ENCODE data around the gene TRERF1. TPM values are rescaled to one million over a fixed set of nuclear protein-coding genes. Genes with fewer than 3 reads are reported as not detected.

TRERF1 gene
- total and polyA plus RNA-seq, 2 experiments from 2014 or later, result 3.2 to 5.1 TPM

DNA sequence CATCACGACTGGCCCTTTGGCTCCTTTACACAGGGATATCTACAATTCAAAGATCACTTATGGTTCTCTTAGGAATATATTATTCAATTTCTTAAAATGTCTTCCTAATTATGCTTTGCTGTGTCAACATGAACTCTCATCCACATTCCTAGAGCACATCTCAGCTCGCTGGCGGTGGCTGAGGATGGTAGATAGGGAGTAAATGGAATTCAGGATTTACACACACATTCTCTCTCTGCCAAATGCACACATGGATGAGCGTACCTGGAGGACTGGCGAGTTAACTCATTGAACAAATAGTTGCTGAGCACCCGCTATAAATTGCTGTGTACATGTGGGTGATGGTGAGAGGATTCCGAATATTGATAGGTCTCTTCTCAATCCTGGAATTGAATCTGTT is 229.3 kb downstream of the TRERF1 start:
- Histone ChIP-seq H3K9me2 (replicated peaks; ENCODE audit: insufficient read depth) (no peaks in the 10 kb centered on the region), H3K79me2 (no peaks in the 10 kb centered on the region), H3K4me2 (no peak overlapping the region), H3K9me3 (ENCODE audit: low read depth) (no peaks in the 10 kb centered on the region), H4K20me1 (ENCODE audit: insufficient read depth, poor library complexity, severe bottlenecking) (no peaks in the 10 kb centered on the region), H3K27me3 (no peaks in the 10 kb centered on the region), H3K4me1 (ENCODE audit: insufficient read depth) (peaks cover 14% of the 10 kb centered on the region), H3K36me3 (replicated peaks; ENCODE audit: insufficient read depth, low read depth) (no peaks in the 10 kb centered on the region), H3K27ac (peak overlapping the region; percentile 74), H3K4me3 (no peak overlapping the region), H2AFZ (no peak overlapping the region)
- WGBS (ENCODE audit: low lambda C conversion rate, missing lambda C conversion rate), result 64% methylated on average over 7 of the region's 7 CpGs
- TF ChIP-seq EZH2phosphoT487 (IDR thresholded peaks at IDR 0.05; ENCODE audit: low read depth, severe bottlenecking, unreplicated experiment), result no peak
- no peak for TF ChIP-seq EZH2 (IDR thresholded peaks at IDR 0.05; ENCODE audit: borderline replicate concordance)
- TF ChIP-seq, protein P1, sequence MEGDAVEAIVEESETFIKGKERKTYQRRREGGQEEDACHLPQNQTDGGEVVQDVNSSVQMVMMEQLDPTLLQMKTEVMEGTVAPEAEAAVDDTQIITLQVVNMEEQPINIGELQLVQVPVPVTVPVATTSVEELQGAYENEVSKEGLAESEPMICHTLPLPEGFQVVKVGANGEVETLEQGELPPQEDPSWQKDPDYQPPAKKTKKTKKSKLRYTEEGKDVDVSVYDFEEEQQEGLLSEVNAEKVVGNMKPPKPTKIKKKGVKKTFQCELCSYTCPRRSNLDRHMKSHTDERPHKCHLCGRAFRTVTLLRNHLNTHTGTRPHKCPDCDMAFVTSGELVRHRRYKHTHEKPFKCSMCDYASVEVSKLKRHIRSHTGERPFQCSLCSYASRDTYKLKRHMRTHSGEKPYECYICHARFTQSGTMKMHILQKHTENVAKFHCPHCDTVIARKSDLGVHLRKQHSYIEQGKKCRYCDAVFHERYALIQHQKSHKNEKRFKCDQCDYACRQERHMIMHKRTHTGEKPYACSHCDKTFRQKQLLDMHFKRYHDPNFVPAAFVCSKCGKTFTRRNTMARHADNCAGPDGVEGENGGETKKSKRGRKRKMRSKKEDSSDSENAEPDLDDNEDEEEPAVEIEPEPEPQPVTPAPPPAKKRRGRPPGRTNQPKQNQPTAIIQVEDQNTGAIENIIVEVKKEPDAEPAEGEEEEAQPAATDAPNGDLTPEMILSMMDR (IDR thresholded peaks at IDR 0.05; ENCODE audit: poor library complexity), result no peak
- peak; percentile 51 for DNase-seq (ENCODE audit: low spot score)

DNA sequence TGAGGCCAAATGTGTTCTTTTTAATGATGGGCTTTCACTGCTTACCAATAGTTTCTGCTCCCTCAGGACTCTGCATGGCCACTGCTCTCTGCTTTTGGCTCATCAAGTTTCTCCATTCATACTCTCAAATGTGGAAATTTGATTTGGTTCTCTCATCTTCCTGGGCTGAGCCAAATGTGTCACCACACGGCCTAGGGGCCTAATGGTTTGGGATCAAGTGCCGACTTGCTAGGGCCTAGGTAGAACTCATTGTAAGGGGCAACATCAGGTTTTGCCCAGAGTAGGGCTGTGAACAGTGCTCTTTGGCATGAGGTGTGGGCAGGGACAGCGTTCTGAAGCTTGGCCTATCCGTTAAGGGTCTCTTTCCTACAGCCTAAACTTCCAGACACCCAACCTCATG is 230.2 kb downstream of the TRERF1 start:
- H3K79me2 ChIP-seq, result peaks cover 7% of the 10 kb centered on the region
- no peaks in the 10 kb centered on the region for H3K9me2 ChIP-seq (replicated peaks; ENCODE audit: insufficient read depth)
- H3K4me1 ChIP-seq (ENCODE audit: insufficient read depth), result peaks cover 11% of the 10 kb centered on the region
- no peaks in the 10 kb centered on the region for H3K36me3 ChIP-seq (replicated peaks; ENCODE audit: insufficient read depth, low read depth)
- H3K27ac ChIP-seq, result no peak overlapping the region
- DNase-seq (ENCODE audit: low spot score), result no peak
- no peak overlapping the region for H2AFZ ChIP-seq
- no peaks in the 10 kb centered on the region for H3K27me3 ChIP-seq
- H4K20me1 ChIP-seq (ENCODE audit: insufficient read depth, poor library complexity, severe bottlenecking), result no peaks in the 10 kb centered on the region
- WGBS (ENCODE audit: low lambda C conversion rate, missing lambda C conversion rate), result 84% methylated on average over 4 of the region's 4 CpGs
- no peak for TF ChIP-seq EZH2 (IDR thresholded peaks at IDR 0.05; ENCODE audit: borderline replicate concordance)
- TF ChIP-seq, protein P1 (IDR thresholded peaks at IDR 0.05; ENCODE audit: poor library complexity), result no peak
- TF ChIP-seq EZH2phosphoT487 (IDR thresholded peaks at IDR 0.05; ENCODE audit: low read depth, severe bottlenecking, unreplicated experiment), result no peak
- H3K4me2 ChIP-seq, result no peak overlapping the region
- H3K4me3 ChIP-seq, result no peak overlapping the region
- no peaks in the 10 kb centered on the region for H3K9me3 ChIP-seq (ENCODE audit: low read depth)

DNA sequence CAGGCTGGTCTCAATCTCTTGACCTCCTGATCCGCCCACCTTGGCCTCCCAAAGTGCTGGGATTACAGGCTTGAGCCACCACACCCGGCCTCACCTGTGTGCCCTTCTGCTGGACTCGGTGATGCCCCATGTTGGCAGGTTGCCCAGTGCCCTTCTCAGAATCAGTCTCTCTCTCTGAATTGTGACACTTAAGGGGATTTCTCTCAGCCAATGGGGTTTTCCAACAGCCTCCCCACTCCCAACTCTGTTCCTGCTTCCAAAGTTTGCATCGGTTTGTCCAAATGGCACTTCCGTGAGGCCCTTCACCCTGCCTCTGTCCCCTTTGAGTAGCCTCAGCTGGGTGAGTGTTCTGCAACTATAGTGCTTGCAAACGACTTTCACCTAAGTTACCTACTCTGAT is 230.9 kb downstream of the TRERF1 start:
- no peaks in the 10 kb centered on the region for H4K20me1 ChIP-seq (ENCODE audit: insufficient read depth, poor library complexity, severe bottlenecking)
- H3K27ac ChIP-seq, result no peak overlapping the region
- TF ChIP-seq EZH2 (IDR thresholded peaks at IDR 0.05; ENCODE audit: borderline replicate concordance), result no peak
- TF ChIP-seq, protein P1 (IDR thresholded peaks at IDR 0.05; ENCODE audit: poor library complexity), result no peak
- TF ChIP-seq EZH2phosphoT487 (IDR thresholded peaks at IDR 0.05; ENCODE audit: low read depth, severe bottlenecking, unreplicated experiment), result no peak
- no peak overlapping the region for H3K4me2 ChIP-seq
- H3K9me3 ChIP-seq (ENCODE audit: low read depth), result no peaks in the 10 kb centered on the region
- 79% methylated on average over 6 of the region's 6 CpGs for WGBS (ENCODE audit: low lambda C conversion rate, missing lambda C conversion rate)
- no peaks in the 10 kb centered on the region for H3K36me3 ChIP-seq (replicated peaks; ENCODE audit: insufficient read depth, low read depth)
- no peak overlapping the region for H2AFZ ChIP-seq
- H3K4me3 ChIP-seq, result no peak overlapping the region
- peaks cover 4% of the 10 kb centered on the region for H3K4me1 ChIP-seq (ENCODE audit: insufficient read depth)
- no peak for DNase-seq (ENCODE audit: low spot score)
- H3K27me3 ChIP-seq, result no peaks in the 10 kb centered on the region
- H3K9me2 ChIP-seq (replicated peaks; ENCODE audit: insufficient read depth), result no peaks in the 10 kb centered on the region
- H3K79me2 ChIP-seq, result peaks cover 9% of the 10 kb centered on the region
